Bronchial epithelial cell (primary cell): ENCODE data around the gene UBL4B. TPM values are rescaled to one million over a fixed set of nuclear protein-coding genes. Genes with fewer than 3 reads are reported as not detected.

ENCODE experiments used
- DNase-seq: peaks from one replicate; pipeline ENCODE4 v3.0.0-alpha.2; 2010; ENCODE audit warnings: low read depth
- FAIRE-seq: peaks from 2 replicates; lab custom pipeline; 2011; peaks lifted over from hg19 to GRCh38; lab: Jason Lieb, UNC
- H3K27me3 ChIP-seq: 2 replicates; pipeline ENCODE4 v1.5.1; 2011; ENCODE audit warnings: low read length; ENCODE audit not compliant: control insufficient read depth, insufficient read depth
- H3K36me3 ChIP-seq: 2 replicates; pipeline ENCODE4 v1.5.1; 2011; ENCODE audit warnings: low read length; ENCODE audit not compliant: control insufficient read depth, insufficient read depth
- H3K4me3 ChIP-seq: 2 replicates; pipeline ENCODE4 v1.5.1; 2011; ENCODE audit warnings: mild to moderate bottlenecking, low read depth, low read length, control low read depth
- total RNA-seq: library from RNA; depleted of rRNA; stranded (reverse); fragments of >200 nt; gene quantifications from 2 replicates; pipeline ENCODE4 v1.2.1, GENCODE V29; 2014
- TF ChIP-seq, protein P1 (sequence below): IDR thresholded peaks from 2 replicates; pipeline ENCODE4 v1.5.1; 2011; ENCODE audit warnings: mild to moderate bottlenecking, moderate library complexity, low read length, control low read depth, inconsistent platforms; ENCODE audit not compliant: insufficient read depth, severe bottlenecking

Gene UBL4B
- total RNA-seq, 1 donor from 2014 or later = not detected

DNA sequence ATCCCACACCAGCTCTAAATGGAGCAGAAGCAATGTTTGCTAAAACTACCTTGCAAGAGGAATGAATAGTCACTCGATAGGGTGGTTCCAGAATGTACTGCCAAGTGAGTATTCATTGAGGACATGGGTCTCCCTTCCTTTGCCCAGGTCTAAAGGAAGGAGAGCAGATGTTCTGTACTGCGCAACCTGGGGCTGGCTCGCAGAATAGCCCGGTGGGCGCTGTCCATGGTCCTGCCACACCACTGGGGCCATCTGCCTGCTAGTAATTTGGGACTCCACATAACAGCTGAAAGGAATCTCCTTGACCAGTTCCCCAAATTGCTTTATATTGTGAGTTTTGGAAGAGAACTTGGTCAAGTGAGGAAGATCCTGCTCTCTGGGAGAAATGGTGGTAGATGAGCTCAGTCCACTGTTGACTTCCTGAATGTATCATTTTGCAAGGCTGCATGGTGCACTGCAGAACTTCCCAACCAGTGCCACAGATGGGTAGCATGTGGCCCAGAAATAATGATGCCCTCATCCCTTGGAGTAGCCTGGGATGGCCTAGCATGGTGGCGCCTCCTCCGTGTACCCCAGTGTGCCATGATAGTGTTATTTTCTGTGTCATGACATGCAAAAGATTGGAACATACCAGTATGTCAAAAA is 43.8 kb downstream of the UBL4B start:
- FAIRE-seq (no peak), DNase-seq (peak; percentile 45)
- Histone ChIP-seq H3K36me3 (no peaks in the 10 kb centered on the region), H3K4me3 (no peak overlapping the region), H3K27me3 (no peaks in the 10 kb centered on the region)
- TF ChIP-seq, protein P1, sequence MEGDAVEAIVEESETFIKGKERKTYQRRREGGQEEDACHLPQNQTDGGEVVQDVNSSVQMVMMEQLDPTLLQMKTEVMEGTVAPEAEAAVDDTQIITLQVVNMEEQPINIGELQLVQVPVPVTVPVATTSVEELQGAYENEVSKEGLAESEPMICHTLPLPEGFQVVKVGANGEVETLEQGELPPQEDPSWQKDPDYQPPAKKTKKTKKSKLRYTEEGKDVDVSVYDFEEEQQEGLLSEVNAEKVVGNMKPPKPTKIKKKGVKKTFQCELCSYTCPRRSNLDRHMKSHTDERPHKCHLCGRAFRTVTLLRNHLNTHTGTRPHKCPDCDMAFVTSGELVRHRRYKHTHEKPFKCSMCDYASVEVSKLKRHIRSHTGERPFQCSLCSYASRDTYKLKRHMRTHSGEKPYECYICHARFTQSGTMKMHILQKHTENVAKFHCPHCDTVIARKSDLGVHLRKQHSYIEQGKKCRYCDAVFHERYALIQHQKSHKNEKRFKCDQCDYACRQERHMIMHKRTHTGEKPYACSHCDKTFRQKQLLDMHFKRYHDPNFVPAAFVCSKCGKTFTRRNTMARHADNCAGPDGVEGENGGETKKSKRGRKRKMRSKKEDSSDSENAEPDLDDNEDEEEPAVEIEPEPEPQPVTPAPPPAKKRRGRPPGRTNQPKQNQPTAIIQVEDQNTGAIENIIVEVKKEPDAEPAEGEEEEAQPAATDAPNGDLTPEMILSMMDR = no peak

DNA sequence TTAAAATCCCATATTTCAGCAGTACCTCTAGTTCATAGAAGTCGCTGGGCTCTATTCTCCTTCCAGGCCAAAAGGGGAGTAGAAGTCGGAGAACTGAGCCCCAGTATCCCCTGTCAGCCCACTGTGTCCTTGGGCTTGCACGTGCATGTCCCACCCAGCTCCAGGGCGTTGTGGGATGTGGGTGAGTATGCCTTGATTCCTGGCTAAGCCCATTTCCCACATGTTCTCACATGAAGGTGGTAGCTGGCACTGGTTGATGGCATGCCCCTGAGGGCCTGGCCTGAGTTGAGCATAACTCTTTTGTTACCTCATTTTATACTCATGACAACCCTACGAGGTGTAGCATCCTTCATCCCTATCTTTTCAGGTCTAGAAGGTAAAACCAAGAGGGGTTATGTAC is 46.0 kb downstream of the UBL4B start:
- H3K4me3 ChIP-seq = no peak overlapping the region
- H3K36me3 ChIP-seq = no peaks in the 10 kb centered on the region
- no peaks in the 10 kb centered on the region for H3K27me3 ChIP-seq
- FAIRE-seq = peak; percentile 32
- peak; percentile 57 for DNase-seq
- TF ChIP-seq, protein P1 = no peak

DNA sequence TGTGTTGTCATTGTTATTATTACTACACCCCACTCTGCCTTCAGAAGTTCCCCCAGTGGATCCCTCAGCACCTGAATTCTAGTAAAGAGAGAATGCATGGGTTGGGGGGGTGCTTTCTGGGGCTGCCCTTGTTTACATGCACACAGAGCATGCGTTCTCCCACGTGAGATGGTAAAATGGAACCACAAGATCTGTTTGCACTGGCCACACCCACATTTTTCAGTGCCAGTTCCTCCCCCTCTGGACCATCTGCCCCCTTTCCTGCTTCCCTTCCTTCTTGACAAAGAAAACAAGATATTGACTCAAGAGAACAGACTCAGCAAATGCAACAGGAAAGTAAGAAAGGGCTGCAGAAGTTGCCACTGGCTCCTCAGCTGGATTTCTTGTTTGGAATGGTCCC is 46.9 kb downstream of the UBL4B start:
- no peaks in the 10 kb centered on the region for H3K27me3 ChIP-seq
- H3K4me3 ChIP-seq = no peak overlapping the region
- DNase-seq (no peak), FAIRE-seq (no peak)
- H3K36me3 ChIP-seq = no peaks in the 10 kb centered on the region
- TF ChIP-seq, protein P1 = no peak

DNA sequence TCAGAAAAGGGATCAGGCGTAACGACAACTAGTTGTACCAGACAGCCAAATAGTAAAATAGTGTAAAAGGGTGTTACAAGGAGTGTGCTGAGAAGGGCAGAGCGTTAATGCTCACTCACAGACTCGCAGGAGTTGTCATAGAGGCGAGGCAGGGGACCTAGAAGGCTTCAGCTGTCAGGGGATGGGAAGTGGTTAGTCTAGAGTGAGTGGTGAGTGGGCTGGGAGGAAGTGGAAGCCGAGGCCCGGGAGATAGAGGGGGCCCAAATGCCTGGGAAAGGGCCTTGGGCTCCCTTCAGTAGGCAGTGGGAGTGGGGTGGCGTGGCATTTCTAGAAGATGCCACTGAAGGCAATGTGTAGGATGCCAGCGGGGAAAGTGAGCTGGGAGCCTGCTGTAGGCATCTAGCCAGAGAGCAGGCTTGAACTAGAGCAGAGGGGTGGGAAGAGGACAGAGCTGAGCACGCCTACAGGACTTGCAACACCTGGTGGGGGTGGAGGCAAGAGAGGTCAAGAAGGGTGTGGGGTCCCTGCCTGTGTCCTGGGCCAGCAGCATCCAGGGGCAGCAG is 48.4 kb downstream of the UBL4B start:
- Histone ChIP-seq H3K27me3 (no peaks in the 10 kb centered on the region), H3K4me3 (no peak overlapping the region), H3K36me3 (no peaks in the 10 kb centered on the region)
- DNase-seq = no peak
- no peak for FAIRE-seq
- TF ChIP-seq, protein P1 = no peak

DNA sequence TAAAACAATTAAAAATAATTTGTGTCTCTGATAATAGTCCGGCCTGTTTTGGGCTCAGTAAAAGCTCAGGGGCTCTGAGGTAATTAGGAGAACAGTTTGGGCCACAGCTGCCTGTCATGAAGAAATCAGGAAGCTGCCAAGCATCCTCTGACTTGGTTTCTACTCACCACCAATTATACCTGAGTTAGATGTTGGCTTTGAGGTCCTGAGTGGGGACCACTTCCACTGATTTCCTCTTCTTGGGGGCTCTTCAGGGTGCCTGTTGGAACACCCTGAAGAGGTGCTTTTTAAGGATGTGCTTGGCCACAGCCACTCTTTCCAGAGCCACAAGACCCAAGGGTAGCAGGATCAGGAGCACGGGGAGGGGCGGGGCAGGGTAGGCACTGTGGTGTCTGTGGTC is 48.9 kb downstream of the UBL4B start:
- H3K4me3 ChIP-seq = no peak overlapping the region
- no peak for FAIRE-seq

More for the DNA sequence above, 48.9 kb downstream of the UBL4B start:
- no peak for DNase-seq
- no peaks in the 10 kb centered on the region for H3K36me3 ChIP-seq
- H3K27me3 ChIP-seq = no peaks in the 10 kb centered on the region
- TF ChIP-seq, protein P1 = no peak
